Superior temporal gyrus (tissue), 1 donor: ENCODE results near the gene SCN4B.

Experiments
- DNase-seq: peaks from one replicate; pipeline ENCODE4 v3.0.0-alpha.2; 2016; ENCODE audit errors: extremely low spot score

The SCN4B gene

GRCh38 chr11:118174006-118174567 is 21.5 kb upstream of the SCN4B start:
- no peak for DNase-seq

GRCh38 chr11:118172356-118172755 is 19.7 kb upstream of the SCN4B start:
- DNase-seq: no peak

- DNase-seq: peak; percentile 96
These were observed 18.8 kb upstream of the SCN4B start for GRCh38 chr11:118171269-118172062.

GRCh38 chr11:118170882-118171268 is 18.3 kb upstream of the SCN4B start:
- DNase-seq: no peak

- no peak for DNase-seq
These were observed 17.6 kb upstream of the SCN4B start for GRCh38 chr11:118170231-118170630.

GRCh38 chr11:118169300-118170140 is 16.9 kb upstream of the SCN4B start:
- no peak for DNase-seq

- DNase-seq: no peak
These were observed 16.1 kb upstream of the SCN4B start for GRCh38 chr11:118168751-118169150.

- DNase-seq: no peak
These were observed 15.7 kb upstream of the SCN4B start for GRCh38 chr11:118168316-118168715.

- no peak for DNase-seq
These were observed 15.3 kb upstream of the SCN4B start for GRCh38 chr11:118167906-118168305.

- no peak for DNase-seq
These were observed 14.6 kb upstream of the SCN4B start for GRCh38 chr11:118167253-118167652.

GRCh38 chr11:118166641-118167040 is 14.0 kb upstream of the SCN4B start:
- DNase-seq: no peak

- DNase-seq: no peak
These were observed 12.3 kb upstream of the SCN4B start for GRCh38 chr11:118164885-118165284.

- DNase-seq: no peak
These were observed 10.9 kb upstream of the SCN4B start for GRCh38 chr11:118163494-118163893.

- DNase-seq: no peak
These were observed 10.2 kb upstream of the SCN4B start for GRCh38 chr11:118162846-118163245.

- DNase-seq: no peak
These were observed 9.2 kb upstream of the SCN4B start for GRCh38 chr11:118161786-118162185.

GRCh38 chr11:118157186-118157895 is 4.7 kb upstream of the SCN4B start:
- DNase-seq: no peak

- DNase-seq: no peak
These were observed 4.0 kb upstream of the SCN4B start for GRCh38 chr11:118156531-118157185.

- DNase-seq: no peak
These were observed 3.3 kb upstream of the SCN4B start for GRCh38 chr11:118155776-118156530.

- DNase-seq: no peak
These were observed 2.0 kb upstream of the SCN4B start for GRCh38 chr11:118154641-118155040.

- DNase-seq: no peak
These were observed 1.4 kb upstream of the SCN4B start for GRCh38 chr11:118153976-118154375.

- DNase-seq: no peak
These were observed 893 bp upstream of the SCN4B start for GRCh38 chr11:118153516-118153915.
